Thyroid gland (tissue), 4 donors: ENCODE results near the gene VRK1.

Experiments
- CTCF ChIP-seq, 6 experiments: fragments of 200-600 bp in 3 of 6; fragments of 450-650 bp in 3 of 6; sonication (generic) in 3 of 6; IDR thresholded peaks; one replicate each; pipeline ENCODE4 v1.5.1; 2016 to 2019; ENCODE audit warnings: antibody characterized with exemption in 6 of 6, mild to moderate bottlenecking in 2 of 6, inconsistent platforms in 1 of 6, moderate library complexity in 1 of 6
- POLR2A ChIP-seq, 2 donors: fragments of 450-650 bp; IDR thresholded peaks; one replicate each; pipeline ENCODE4 v1.6.1; 2017; ENCODE audit warnings: antibody characterized with exemption in 2 of 2, mild to moderate bottlenecking in 2 of 2, moderate library complexity in 1 of 2

DNA sequence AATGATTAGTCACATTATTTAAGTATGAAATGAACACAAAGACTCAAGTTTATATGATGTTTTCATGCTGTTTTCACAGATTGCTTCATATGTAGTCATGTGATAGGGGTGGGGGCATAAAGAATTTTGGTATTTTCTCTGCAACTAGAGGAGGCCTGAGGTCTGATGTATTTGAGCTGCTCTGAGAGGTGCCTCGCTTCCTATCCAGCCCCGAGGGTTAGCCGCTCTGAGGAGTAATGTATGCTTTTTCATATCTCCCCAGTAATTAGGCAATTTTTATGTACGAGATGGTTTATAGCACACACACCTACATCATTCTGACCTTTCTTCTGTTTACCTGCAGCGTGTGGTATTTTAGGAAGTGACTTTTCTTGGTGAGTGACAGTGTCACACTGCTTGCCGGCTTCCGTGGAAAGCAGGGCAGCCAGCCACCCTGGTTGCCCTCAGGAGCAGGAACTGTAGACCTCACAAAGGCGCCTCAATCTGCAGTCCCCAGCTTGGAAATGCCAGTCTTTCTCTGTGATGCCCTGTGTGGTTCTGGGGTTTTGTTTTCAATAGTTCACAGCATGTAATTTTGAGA, 106.4 kb downstream of the VRK1 start:
- no peak for TF ChIP-seq CTCF (IDR thresholded peaks at IDR 0.05)
- no peak for TF ChIP-seq POLR2A (IDR thresholded peaks at IDR 0.05)
